Measurements from ENCODE around the gene SOWAHA.

The SOWAHA gene

GRCh38 chr5:132785365-132785764, 27.7 kb upstream of the SOWAHA start:
- TF ChIP-seq EZH2 (optimal IDR thresholded peaks at IDR 0.05; ENCODE audit: low read depth, low read length) (no peak), EZH2phosphoT487 (IDR thresholded peaks at IDR 0.05; ENCODE audit: low read length) (no peak), CTCF (IDR thresholded peaks at IDR 0.05; ENCODE audit: low read length) (no peak)
- Histone ChIP-seq H3K27me3 (replicated peaks; ENCODE audit: insufficient read depth, low read length) (no peaks in the 10 kb centered on the region), H2AFZ (ENCODE audit: low read length) (no peak overlapping the region), H3K36me3 (replicated peaks; ENCODE audit: insufficient read depth, low read length) (no peaks in the 10 kb centered on the region), H3K9ac (ENCODE audit: low read length) (no peak overlapping the region), H3K79me2 (ENCODE audit: low read length) (no peaks in the 10 kb centered on the region), H3K4me2 (ENCODE audit: low read depth, low read length) (no peak overlapping the region), H3K27ac (ENCODE audit: low read length) (no peak overlapping the region), H3F3A (ENCODE audit: insufficient read depth, low read length) (peaks cover 5% of the 10 kb centered on the region; the same call in 1 of the 2 replicates), H3K9me3 (replicated peaks; ENCODE audit: insufficient read depth, low read length) (no peaks in the 10 kb centered on the region), H3K4me3 (ENCODE audit: low read length) (no peak overlapping the region), H3K9me2 (replicated peaks; ENCODE audit: insufficient read depth, low read length) (no peaks in the 10 kb centered on the region), H3K4me1 (ENCODE audit: low read length) (peaks cover 10% of the 10 kb centered on the region), H4K20me1 (ENCODE audit: insufficient read depth, low read length) (no peaks in the 10 kb centered on the region)
- DNase-seq, result no peak

GRCh38 chr5:132785864-132786263, 27.2 kb upstream of the SOWAHA start:
- TF ChIP-seq CTCF (IDR thresholded peaks at IDR 0.05; ENCODE audit: low read length) (no peak), EZH2 (optimal IDR thresholded peaks at IDR 0.05; ENCODE audit: low read depth, low read length) (no peak), EZH2phosphoT487 (IDR thresholded peaks at IDR 0.05; ENCODE audit: low read length) (no peak)
- no peak overlapping the region for H3K9ac ChIP-seq (ENCODE audit: low read length)
- no peaks in the 10 kb centered on the region for H3K9me3 ChIP-seq (replicated peaks; ENCODE audit: insufficient read depth, low read length)
- no peaks in the 10 kb centered on the region for H3K27me3 ChIP-seq (replicated peaks; ENCODE audit: insufficient read depth, low read length)
- no peaks in the 10 kb centered on the region for H3K79me2 ChIP-seq (ENCODE audit: low read length)
- no peak overlapping the region for H3K4me3 ChIP-seq (ENCODE audit: low read length)
- H2AFZ ChIP-seq (ENCODE audit: low read length), result no peak overlapping the region
- H3F3A ChIP-seq (ENCODE audit: insufficient read depth, low read length), result no peaks in the 10 kb centered on the region
- peaks cover 5% of the 10 kb centered on the region for H3K4me1 ChIP-seq (ENCODE audit: low read length)
- DNase-seq, result no peak
- H3K27ac ChIP-seq (ENCODE audit: low read length), result no peak overlapping the region
- H3K9me2 ChIP-seq (replicated peaks; ENCODE audit: insufficient read depth, low read length), result no peaks in the 10 kb centered on the region
- no peaks in the 10 kb centered on the region for H4K20me1 ChIP-seq (ENCODE audit: insufficient read depth, low read length)
- H3K36me3 ChIP-seq (replicated peaks; ENCODE audit: insufficient read depth, low read length), result no peaks in the 10 kb centered on the region
- H3K4me2 ChIP-seq (ENCODE audit: low read depth, low read length), result no peak overlapping the region

- no peaks in the 10 kb centered on the region for H3K27me3 ChIP-seq (replicated peaks; ENCODE audit: insufficient read depth, low read length)
- H4K20me1 ChIP-seq (ENCODE audit: insufficient read depth, low read length), result no peaks in the 10 kb centered on the region
- no peak for TF ChIP-seq CTCF (IDR thresholded peaks at IDR 0.05; ENCODE audit: low read length)
- no peak for TF ChIP-seq EZH2 (optimal IDR thresholded peaks at IDR 0.05; ENCODE audit: low read depth, low read length)
- TF ChIP-seq EZH2phosphoT487 (IDR thresholded peaks at IDR 0.05; ENCODE audit: low read length), result no peak
- H3K27ac ChIP-seq (ENCODE audit: low read length), result no peak overlapping the region
- no peaks in the 10 kb centered on the region for H3K36me3 ChIP-seq (replicated peaks; ENCODE audit: insufficient read depth, low read length)
- H2AFZ ChIP-seq (ENCODE audit: low read length), result no peak overlapping the region
- no peak for DNase-seq
- H3K9me3 ChIP-seq (replicated peaks; ENCODE audit: insufficient read depth, low read length), result no peaks in the 10 kb centered on the region
- H3K4me2 ChIP-seq (ENCODE audit: low read depth, low read length), result no peak overlapping the region
- no peak overlapping the region for H3K4me3 ChIP-seq (ENCODE audit: low read length)
- H3F3A ChIP-seq (ENCODE audit: insufficient read depth, low read length), result no peaks in the 10 kb centered on the region
- H3K9me2 ChIP-seq (replicated peaks; ENCODE audit: insufficient read depth, low read length), result no peaks in the 10 kb centered on the region
- no peaks in the 10 kb centered on the region for H3K4me1 ChIP-seq (ENCODE audit: low read length)
- no peaks in the 10 kb centered on the region for H3K79me2 ChIP-seq (ENCODE audit: low read length)
- no peak overlapping the region for H3K9ac ChIP-seq (ENCODE audit: low read length)
Measured at GRCh38 chr5:132787076-132787475, 26.0 kb upstream of the SOWAHA start.
